GM12878 (cell line): ENCODE measurements around the gene NUDT5. TPM values are rescaled to one million over a fixed set of nuclear protein-coding genes. Genes with fewer than 3 reads are reported as not detected.

ENCODE experiments used
- ATAC-seq: fragments of 200-7000 bp; cut with Tn5 transposase; 3 replicates; pipeline ENCODE4 v1.9.1; 2020; ENCODE audit warnings: mild to moderate bottlenecking, moderate library complexity
- BruUV-seq: library from RNA; stranded (reverse); fragments of 400-500 nt; replicated peaks from 2 replicates; lab custom pipeline; 2021; lab: Mats Ljungman, UMichigan
- CTCF ChIA-PET: fragments of 300-600 bp; sonication (Branson Sonifier 250); formaldehyde crosslinking; extraction: SDS; loops from one replicate; lab custom pipeline; 2021; ENCODE audit warnings: inconsistent platforms; lab: Yijun Ruan, JAX
- POLR2A ChIA-PET: fragments of 350-600 bp; formaldehyde crosslinking; extraction: SDS; loops from one replicate; lab custom pipeline; 2021; ENCODE audit warnings: inconsistent platforms; lab: Charles Lee
- RAD21 ChIA-PET: fragments of 300-600 bp; sonication (Branson Sonifier 250); formaldehyde crosslinking; loops from one replicate; lab custom pipeline; 2023; ENCODE audit warnings: antibody characterized with exemption; ENCODE audit not compliant: unreplicated experiment; lab: Charles Lee
- SMC1A ChIA-PET: fragments of 300-600 bp; sonication (Branson Sonifier 250); formaldehyde crosslinking; loops from one replicate; lab custom pipeline; 2023; ENCODE audit not compliant: unreplicated experiment, uncharacterized antibody; lab: Charles Lee
- DNase-seq: peaks from one replicate; pipeline ENCODE4 v3.0.0-alpha.2; 2011; ENCODE audit warnings: low read depth, low spot score
- FAIRE-seq: peaks from 3 replicates; lab custom pipeline; 2011; peaks lifted over from hg19 to GRCh38; lab: Jason Lieb, UNC
- H2AFZ ChIP-seq: 2 replicates; pipeline ENCODE4 v1.6.0; 2011; ENCODE audit warnings: low read depth, low read length, control low read depth; ENCODE audit not compliant: control insufficient read depth
- H3K27ac ChIP-seq: 2 replicates; pipeline ENCODE4 v1.5.1; 2011; ENCODE audit warnings: control low read depth; ENCODE audit not compliant: control insufficient read depth, insufficient read depth
- H3K27me3 ChIP-seq, 2 experiments: replicated peaks in 1 of 2; 2 replicates each; pipeline versions ENCODE4 v1.6.0 to v1.6.1; 2011; ENCODE audit warnings: low read length in 1 of 2; ENCODE audit not compliant: control insufficient read depth in 2 of 2, insufficient read depth in 2 of 2
- H3K36me3 ChIP-seq, 2 experiments: 2 replicates each; pipeline ENCODE4 v1.5.1; 2011; ENCODE audit warnings: low read length in 1 of 2; ENCODE audit not compliant: control insufficient read depth in 2 of 2, insufficient read depth in 2 of 2
- H3K4me1 ChIP-seq: 2 replicates; pipeline ENCODE4 v1.6.1; 2011; ENCODE audit warnings: mild to moderate bottlenecking, low read length, moderate library complexity, mixed read lengths; ENCODE audit not compliant: control insufficient read depth, insufficient read depth
- H3K4me2 ChIP-seq: 2 replicates; pipeline ENCODE4 v1.6.0; 2011; ENCODE audit warnings: control low read depth; ENCODE audit not compliant: control insufficient read depth, insufficient read depth
- H3K4me3 ChIP-seq: fragments of 200-600 bp; sonication (generic); 2 replicates; pipeline ENCODE4 v1.5.1; 2016
- H3K79me2 ChIP-seq: 2 replicates; pipeline ENCODE4 v1.6.0; 2011; ENCODE audit warnings: low read length; ENCODE audit not compliant: control insufficient read depth, insufficient read depth
- H3K9ac ChIP-seq: 2 replicates; pipeline ENCODE4 v1.8.0; 2011; ENCODE audit warnings: low read length, control low read depth, mixed read lengths; ENCODE audit not compliant: control insufficient read depth, insufficient read depth
- H3K9me3 ChIP-seq: replicated peaks from 3 replicates; pipeline ENCODE4 v1.5.1; 2011; ENCODE audit warnings: mild to moderate bottlenecking, low read length; ENCODE audit not compliant: control insufficient read depth, insufficient read depth
- H4K20me1 ChIP-seq: 2 replicates; pipeline ENCODE4 v1.6.0; 2011; ENCODE audit not compliant: control insufficient read depth, insufficient read depth
- BCL11A ChIP-seq: IDR thresholded peaks from 2 replicates; pipeline ENCODE4 v1.6.1; 2011; ENCODE audit warnings: low read depth, low read length
- BMI1 ChIP-seq: fragments of 450-650 bp; IDR thresholded peaks from 2 replicates; pipeline ENCODE4 v1.6.1; 2016; ENCODE audit warnings: mild to moderate bottlenecking, moderate library complexity, borderline replicate concordance
- CHD1 ChIP-seq: IDR thresholded peaks from 2 replicates; pipeline ENCODE4 v1.6.1; 2012; ENCODE audit warnings: low read depth, low read length, improper control_type of control experiment
- CREM ChIP-seq: IDR thresholded peaks from 2 replicates; pipeline ENCODE4 v1.6.1; 2014; ENCODE audit warnings: antibody characterized with exemption, low read depth
- FOXM1 ChIP-seq: IDR thresholded peaks from 2 replicates; pipeline ENCODE4 v1.6.1; 2012; ENCODE audit warnings: low read depth, mild to moderate bottlenecking, inconsistent platforms, low read length, moderate library complexity
- HCFC1 ChIP-seq: fragments of 150-350 bp; IDR thresholded peaks from 2 replicates; pipeline ENCODE4 v1.6.1; 2014; ENCODE audit warnings: low read length
- MTA3 ChIP-seq: IDR thresholded peaks from 2 replicates; pipeline ENCODE4 v1.6.1; 2012; ENCODE audit warnings: low read length, inconsistent platforms, borderline replicate concordance
- NBN ChIP-seq: fragments of 450-650 bp; IDR thresholded peaks from 2 replicates; pipeline ENCODE4 v1.6.1; 2016
- NFXL1 ChIP-seq: fragments of 450-650 bp; IDR thresholded peaks from 2 replicates; pipeline ENCODE4 v1.6.1; 2017; ENCODE audit warnings: antibody characterized with exemption, mild to moderate bottlenecking, borderline replicate concordance
- NR2F1 ChIP-seq: fragments of 450-650 bp; conservative IDR thresholded peaks from 2 replicates; pipeline ENCODE4 v1.6.1; 2017; ENCODE audit warnings: mild to moderate bottlenecking
- NRF1 ChIP-seq: conservative IDR thresholded peaks from 2 replicates; pipeline ENCODE4 v1.6.1; 2011; ENCODE audit warnings: mild to moderate bottlenecking, low read depth, low read length, improper control_type of control experiment
- SREBF2 ChIP-seq: IDR thresholded peaks from 2 replicates; pipeline ENCODE4 v1.6.1; 2012; ENCODE audit warnings: mild to moderate bottlenecking, low read length
- SUZ12 ChIP-seq: fragments of 200-600 bp; sonication (generic); IDR thresholded peaks from one replicate; pipeline ENCODE4 v1.6.1; 2018; ENCODE audit warnings: antibody characterized with exemption, mild to moderate bottlenecking; ENCODE audit not compliant: unreplicated experiment
- TAF1 ChIP-seq: IDR thresholded peaks from 2 replicates; pipeline ENCODE4 v1.6.1; 2011; ENCODE audit warnings: mild to moderate bottlenecking, low read depth, low read length, borderline replicate concordance
- WGBS: methylation state at CpG from one replicate; pipeline ENCODE4 v1.1.6; 2016; ENCODE audit warnings: low lambda C conversion rate; ENCODE audit not compliant: insufficient replicate concordance, insufficient coverage; ENCODE audit errors: missing lambda C conversion rate; 5-methylcytosine and 5-hydroxymethylcytosine counted together
- in situ Hi-C: fragments of 300-500 bp; cut with MboI; formaldehyde crosslinking; loops from 9 replicates; pipeline ENCODE4 v1.14.3; 2018; ENCODE audit warnings: mixed read lengths
- intact Hi-C: fragments of 100-400 bp; cut with micrococcal nuclease; formaldehyde crosslinking; loops from one replicate; pipeline ENCODE4 v1.14.2; 2022; ENCODE audit not compliant: unreplicated experiment
- polyA plus RNA-seq, 11 experiments: library from polyadenylated mRNA; depleted of rRNA in 4 of 11; unstranded in 6 of 11; stranded (reverse) in 5 of 11; fragments of >200 nt; fragmentation: Nextera tagmentation in 4 of 11; fragmentation: Illumina TruSeq in 1 of 11; extraction: Ambion mirVana in 4 of 11; extraction: Trizol in 1 of 11; gene quantifications; 1 replicate in 1 of 11; 2 replicates in 10 of 11; pipeline versions ENCODE4 v1.2.1 to v1.2.3, GENCODE V29; 2011 to 2016; ENCODE audit warnings: inconsistent platforms in 2 of 11, missing spikeins in 2 of 11, low read depth in 1 of 11
- total RNA-seq, 4 experiments: library from RNA; depleted of rRNA in 3 of 4; stranded (reverse); fragments of >200 nt in 3 of 4; fragmentation: Illumina TruSeq in 1 of 4; extraction: Trizol in 1 of 4; gene quantifications; 2 replicates each; pipeline versions ENCODE4 v1.2.1 to v1.2.3, GENCODE V29; 2013 to 2021
- TF ChIP-seq, protein P1 (sequence below): fragments of 450-650 bp; IDR thresholded peaks from 2 replicates; pipeline ENCODE4 v1.6.1; 2018; ENCODE audit warnings: mild to moderate bottlenecking, low read depth, moderate library complexity; ENCODE audit not compliant: partially characterized antibody

Gene NUDT5
- total and polyA plus RNA-seq, 10 of the 15 experiments (the other 5 are each of a cell fraction or from before 2014, with no cell fraction given), result 74.1 to 345 (median 153) TPM

DNA sequence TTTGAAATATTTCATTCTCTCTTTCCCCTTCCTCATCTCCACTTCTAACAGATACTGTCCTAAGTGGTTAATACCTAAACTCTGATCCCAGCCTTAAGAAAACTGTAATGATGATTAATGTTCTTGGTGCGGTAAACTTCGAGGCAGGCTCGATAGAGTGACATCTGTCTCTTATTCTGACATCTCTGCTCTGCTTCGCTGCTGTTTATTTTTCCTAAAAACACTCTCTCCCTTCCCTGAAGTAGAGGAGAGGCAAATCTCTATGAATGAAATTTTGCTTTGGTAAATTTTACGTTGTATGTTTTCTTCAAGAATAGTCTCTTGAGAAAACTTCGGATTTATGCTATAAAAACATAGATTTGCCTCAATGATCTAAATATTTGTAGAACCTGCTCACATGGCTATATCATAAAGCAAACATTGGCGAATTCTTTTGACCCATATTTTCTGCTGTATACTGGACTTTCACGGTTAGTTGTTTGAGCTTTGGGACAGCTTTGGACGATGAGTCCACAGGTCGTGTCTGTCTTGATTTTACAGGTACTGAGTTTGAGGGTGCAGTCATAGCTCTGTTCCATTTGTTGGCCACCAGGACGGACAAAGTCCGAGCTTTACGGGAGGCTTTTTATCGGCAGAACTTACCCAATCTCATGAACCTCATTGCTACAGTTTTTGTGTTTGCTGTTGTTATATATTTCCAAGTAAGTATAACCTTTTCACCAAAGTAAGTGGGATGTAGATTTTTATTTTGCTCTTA lies 39.1 kb downstream of the NUDT5 start:
- no peaks in the 10 kb centered on the region for H3K79me2 ChIP-seq
- no peak overlapping the region for H2AFZ ChIP-seq
- DNase-seq, result no peak
- no peaks in the 10 kb centered on the region for H4K20me1 ChIP-seq
- no peaks in the 10 kb centered on the region for H3K9me3 ChIP-seq
- H3K4me2 ChIP-seq, result no peak overlapping the region
- ATAC-seq, result no peak
- WGBS, result 89% methylated on average over 14 of the region's 14 CpGs
- in situ Hi-C loops, result no loop called here
- no peak for FAIRE-seq
- POLR2A ChIA-PET, result no interaction called here
- TF ChIP-seq SUZ12 (no peak), NFXL1 (no peak), CREM (no peak), NR2F1 (no peak), TAF1 (no peak)
- no TSS peak for BruUV-seq
- H3K4me3 ChIP-seq, result no peak overlapping the region
- H3K4me1 ChIP-seq, result no peaks in the 10 kb centered on the region
- H3K36me3 ChIP-seq, result peaks cover 2 to 13% of the 10 kb centered on the region in 2 experiments; a peak in 2 of 4 replicates
- CTCF ChIA-PET, result no interaction called here
- H3K9ac ChIP-seq, result no peak overlapping the region
- RAD21 ChIA-PET, result no interaction called here
- SMC1A ChIA-PET, result interaction anchor here (0.7 kb wide), 1 partner anchor 39 kb away, joined by 3 read pairs; the partner anchor contains the start of genes CDC123 and NUDT5
- intact Hi-C loops, result no loop called here
- no peaks in the 10 kb centered on the region for H3K27me3 ChIP-seq
- H3K27ac ChIP-seq, result no peak overlapping the region

DNA sequence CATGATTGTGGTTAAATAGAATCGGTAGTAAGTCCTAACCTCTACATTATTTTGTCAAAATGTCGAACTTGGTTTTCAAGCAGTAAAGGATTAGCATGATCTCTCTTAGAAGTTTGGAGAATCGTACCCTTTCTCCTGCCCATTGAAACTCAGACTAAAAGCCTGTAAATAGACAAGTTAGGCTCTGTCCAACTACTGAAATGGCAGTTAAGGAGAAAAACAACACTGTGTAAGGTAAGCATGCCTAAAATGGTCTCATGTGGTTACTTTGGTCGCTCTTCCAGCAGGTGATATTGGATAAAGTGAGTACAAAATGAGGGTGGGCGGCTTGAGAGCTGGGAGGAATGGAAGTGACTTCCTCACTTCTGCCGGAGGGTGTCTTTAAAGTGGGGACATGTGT lies 41.2 kb downstream of the NUDT5 start:
- no peak overlapping the region for H2AFZ ChIP-seq
- ATAC-seq, result no peak
- H3K27me3 ChIP-seq, result no peaks in the 10 kb centered on the region
- RAD21 ChIA-PET, result no interaction called here
- H3K9ac ChIP-seq, result no peak overlapping the region
- POLR2A ChIA-PET, result no interaction called here
- no peak for FAIRE-seq
- H3K79me2 ChIP-seq, result no peaks in the 10 kb centered on the region
- no peak for DNase-seq
- CTCF ChIA-PET, result interaction anchor here (1.0 kb wide), 1 partner anchor 14 kb away, joined by 4 read pairs; no protein-coding TSS in a partner anchor
- in situ Hi-C loops, result no loop called here
- no peak overlapping the region for H3K27ac ChIP-seq
- intact Hi-C loops, result no loop called here
- WGBS, result 95% methylated on average over 6 of the region's 6 CpGs
- peaks cover 2 to 9% of the 10 kb centered on the region in 2 experiments; a peak in 2 of 4 replicates for H3K36me3 ChIP-seq
- H3K9me3 ChIP-seq, result no peaks in the 10 kb centered on the region
- no peaks in the 10 kb centered on the region for H3K4me1 ChIP-seq
- no peak overlapping the region for H3K4me3 ChIP-seq
- no peaks in the 10 kb centered on the region for H4K20me1 ChIP-seq
- SMC1A ChIA-PET, result no interaction called here
- no peak overlapping the region for H3K4me2 ChIP-seq
- no TSS peak for BruUV-seq
- TF ChIP-seq CHD1 (no peak), SREBF2 (no peak), MTA3 (no peak), BCL11A (no peak), FOXM1 (no peak), NBN (no peak), NRF1 (no peak), HCFC1 (no peak), BMI1 (no peak)
- TF ChIP-seq, protein P1, sequence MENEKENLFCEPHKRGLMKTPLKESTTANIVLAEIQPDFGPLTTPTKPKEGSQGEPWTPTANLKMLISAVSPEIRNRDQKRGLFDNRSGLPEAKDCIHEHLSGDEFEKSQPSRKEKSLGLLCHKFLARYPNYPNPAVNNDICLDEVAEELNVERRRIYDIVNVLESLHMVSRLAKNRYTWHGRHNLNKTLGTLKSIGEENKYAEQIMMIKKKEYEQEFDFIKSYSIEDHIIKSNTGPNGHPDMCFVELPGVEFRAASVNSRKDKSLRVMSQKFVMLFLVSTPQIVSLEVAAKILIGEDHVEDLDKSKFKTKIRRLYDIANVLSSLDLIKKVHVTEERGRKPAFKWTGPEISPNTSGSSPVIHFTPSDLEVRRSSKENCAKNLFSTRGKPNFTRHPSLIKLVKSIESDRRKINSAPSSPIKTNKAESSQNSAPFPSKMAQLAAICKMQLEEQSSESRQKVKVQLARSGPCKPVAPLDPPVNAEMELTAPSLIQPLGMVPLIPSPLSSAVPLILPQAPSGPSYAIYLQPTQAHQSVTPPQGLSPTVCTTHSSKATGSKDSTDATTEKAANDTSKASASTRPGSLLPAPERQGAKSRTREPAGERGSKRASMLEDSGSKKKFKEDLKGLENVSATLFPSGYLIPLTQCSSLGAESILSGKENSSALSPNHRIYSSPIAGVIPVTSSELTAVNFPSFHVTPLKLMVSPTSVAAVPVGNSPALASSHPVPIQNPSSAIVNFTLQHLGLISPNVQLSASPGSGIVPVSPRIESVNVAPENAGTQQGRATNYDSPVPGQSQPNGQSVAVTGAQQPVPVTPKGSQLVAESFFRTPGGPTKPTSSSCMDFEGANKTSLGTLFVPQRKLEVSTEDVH, result no peak
